GM19324 (cell line): ENCODE data around the gene ZFAND4.
"Not testable (repeated sequence)": the region's sequence is repeated elsewhere in the genome, so short reads cannot be mapped to it uniquely, and the experiment has no call there.

ENCODE experiments used
- ATAC-seq: cut with Tn5 transposase; IDR thresholded peaks from one replicate; pipeline ENCODE4 v1.9.1; 2021; ENCODE audit warnings: mild to moderate bottlenecking, moderate library complexity; ENCODE audit not compliant: unreplicated experiment, low FRiP score

Gene ZFAND4

GRCh38 chr10:45672181-45673073 is at the start of gene ZFAND4:
ZFAND4 (minus strand) TSS chr10:45672772; CDS start chr10:45663725, 9,047 bp downstream.
- peak; percentile 98 for ATAC-seq

GRCh38 chr10:45721503-45721902 is 48.9 kb upstream of the ZFAND4 start:
- ATAC-seq, result not testable (repeated sequence)

GRCh38 chr10:45717642-45718041 is 45.1 kb upstream of the ZFAND4 start:
- not testable (repeated sequence) for ATAC-seq

GRCh38 chr10:45717053-45717452 is 44.5 kb upstream of the ZFAND4 start:
- ATAC-seq, result not testable (repeated sequence)

- not testable (repeated sequence) for ATAC-seq
These were observed 38.7 kb upstream of the ZFAND4 start for GRCh38 chr10:45711223-45711622.

GRCh38 chr10:45710200-45710796 is 37.7 kb upstream of the ZFAND4 start:
- not testable (repeated sequence) for ATAC-seq

- ATAC-seq, result not testable (repeated sequence)
These were observed 5.9 kb upstream of the ZFAND4 start for GRCh38 chr10:45678467-45678866.

GRCh38 chr10:45675388-45675787 is 2.8 kb upstream of the ZFAND4 start:
- no peak for ATAC-seq

- ATAC-seq, result no peak
These were observed 589 bp upstream of the ZFAND4 start for GRCh38 chr10:45673074-45673648.

- ATAC-seq, result not testable (repeated sequence)
These were observed 1.3 kb downstream of the ZFAND4 start for GRCh38 chr10:45671300-45671699.

- ATAC-seq, result not testable (repeated sequence)
These were observed 2.7 kb downstream of the ZFAND4 start for GRCh38 chr10:45669897-45670296.

- no peak for ATAC-seq
These were observed 11.6 kb downstream of the ZFAND4 start for GRCh38 chr10:45660876-45661411.

- no peak for ATAC-seq
These were observed 15.3 kb downstream of the ZFAND4 start for GRCh38 chr10:45657033-45657926.

- no peak for ATAC-seq
These were observed 17.4 kb downstream of the ZFAND4 start for GRCh38 chr10:45655219-45655618.

GRCh38 chr10:45654753-45655141 is 17.8 kb downstream of the ZFAND4 start:
- ATAC-seq, result not testable (repeated sequence)

GRCh38 chr10:45653454-45653853 is 19.1 kb downstream of the ZFAND4 start:
- ATAC-seq, result peak; percentile 79

- ATAC-seq, result no peak
These were observed 20.1 kb downstream of the ZFAND4 start for GRCh38 chr10:45652511-45652910.

GRCh38 chr10:45649296-45649695 is 23.3 kb downstream of the ZFAND4 start:
- ATAC-seq, result no peak

- ATAC-seq, result no peak
These were observed 25.5 kb downstream of the ZFAND4 start for GRCh38 chr10:45647118-45647517.
